Mucosa of gallbladder (tissue), 1 donor: ENCODE results near the gene ERC1. TPM values are rescaled to one million over a fixed set of nuclear protein-coding genes. Genes with fewer than 3 reads are reported as not detected.

Source experiments
- DNase-seq: peaks from one replicate; pipeline ENCODE4 v3.0.0-alpha.2; 2020; ENCODE audit warnings: low spot score
- total RNA-seq: library from RNA; stranded (reverse); gene quantifications from one replicate; pipeline ENCODE4 v1.2.1, GENCODE V29; 2021
- donor health status: DM: no; HTN: no; CAD: no.

ERC1 gene
- total RNA-seq, 1 donor from 2014 or later = 59.4 TPM

- DNase-seq = no peak
Measured at GRCh38 chr12:1531654-1532374, 540.8 kb downstream of the ERC1 start.

GRCh38 chr12:1532375-1533165 is 541.5 kb downstream of the ERC1 start:
- no peak for DNase-seq

GRCh38 chr12:1533205-1533601 is 542.2 kb downstream of the ERC1 start:
- no peak for DNase-seq

- no peak for DNase-seq
Measured at GRCh38 chr12:1533602-1534304, 542.7 kb downstream of the ERC1 start.

GRCh38 chr12:1534748-1535147 is 543.7 kb downstream of the ERC1 start:
- DNase-seq = no peak

GRCh38 chr12:1536817-1537216 is 545.8 kb downstream of the ERC1 start:
- DNase-seq = no peak

- no peak for DNase-seq
Measured at GRCh38 chr12:1539135-1539534, 548.1 kb downstream of the ERC1 start.

GRCh38 chr12:1540690-1541089 is 549.7 kb downstream of the ERC1 start:
- no peak for DNase-seq

GRCh38 chr12:1542599-1542998 is 551.6 kb downstream of the ERC1 start:
- DNase-seq = no peak

- DNase-seq = no peak
Measured at GRCh38 chr12:1544996-1545700, 554.1 kb downstream of the ERC1 start.

Other genes starting within 250 kb of the ERC1 start
- 170 TPM for gene WNK1, start 238.6 kb upstream of the ERC1 start, total RNA-seq
- gene RAD52, start 41.5 kb upstream of the ERC1 start, total RNA-seq = 23.6 TPM